DND-41 (cell line): ENCODE data around the gene RAPGEF5.

Experiments used
- ATAC-seq: fragments of 200-7000 bp; cut with Tn5 transposase; 3 replicates; pipeline ENCODE4 v1.9.1; 2021; ENCODE audit warnings: low read depth; ENCODE audit not compliant: insufficient read depth
- DNase-seq: peaks from one replicate; pipeline ENCODE4 v3.0.0-alpha.2; 2020
- H2AFZ ChIP-seq: 2 replicates; pipeline ENCODE4 v1.6.0; 2012; ENCODE audit warnings: low read depth, low read length
- H3K27ac ChIP-seq: 2 replicates; pipeline ENCODE4 v1.5.1; 2012; ENCODE audit warnings: low read length, inconsistent platforms
- H3K27me3 ChIP-seq: fragments of 200-600 bp; sonication (generic); 2 replicates; pipeline ENCODE4 v1.6.0; 2012; ENCODE audit warnings: low read length, mild to moderate bottlenecking, inconsistent platforms; ENCODE audit not compliant: insufficient read depth, poor library complexity
- H3K36me3 ChIP-seq: 2 replicates; pipeline ENCODE4 v1.5.1; 2012; ENCODE audit warnings: low read length, inconsistent platforms; ENCODE audit not compliant: insufficient read depth
- H3K4me1 ChIP-seq: 2 replicates; pipeline ENCODE4 v1.5.1; 2012; ENCODE audit warnings: mild to moderate bottlenecking, low read length; ENCODE audit not compliant: insufficient read depth
- H3K4me2 ChIP-seq: 2 replicates; pipeline ENCODE4 v1.6.0; 2012; ENCODE audit warnings: mild to moderate bottlenecking, moderate library complexity, low read length, inconsistent platforms; ENCODE audit not compliant: insufficient read depth
- H3K4me3 ChIP-seq, 2 experiments: fragments of 200-600 bp in 1 of 2; shearing (Covaris generic) in 1 of 2; 2 replicates each; pipeline ENCODE4 v1.5.1; 2012 to 2016; ENCODE audit warnings: inconsistent platforms in 2 of 2, low read length in 2 of 2, mild to moderate bottlenecking in 2 of 2, low read depth in 1 of 2, moderate library complexity in 1 of 2
- H3K79me2 ChIP-seq: 2 replicates; pipeline ENCODE4 v1.6.0; 2012; ENCODE audit warnings: low read length, inconsistent platforms; ENCODE audit not compliant: insufficient read depth
- H3K9ac ChIP-seq: 2 replicates; pipeline ENCODE4 v1.6.0; 2012; ENCODE audit warnings: low read depth, mild to moderate bottlenecking, inconsistent platforms, low read length, moderate library complexity
- H3K9me3 ChIP-seq: 2 replicates; pipeline ENCODE4 v1.5.1; 2012; ENCODE audit warnings: low read length, moderate library complexity, mild to moderate bottlenecking, inconsistent platforms; ENCODE audit not compliant: insufficient read depth, severe bottlenecking
- H4K20me1 ChIP-seq: 2 replicates; pipeline ENCODE4 v1.6.0; 2012; ENCODE audit warnings: low read length; ENCODE audit not compliant: insufficient read depth
- EZH2 ChIP-seq: IDR thresholded peaks from 3 replicates; pipeline ENCODE4 v1.6.1; 2012; ENCODE audit warnings: borderline replicate concordance, low read depth, mild to moderate bottlenecking, moderate library complexity, low read length, inconsistent platforms; ENCODE audit not compliant: severe bottlenecking
- TF ChIP-seq, protein P1 (sequence below): IDR thresholded peaks from 2 replicates; pipeline ENCODE4 v1.5.1; 2012; ENCODE audit warnings: borderline replicate concordance, low read length, moderate library complexity, mild to moderate bottlenecking; ENCODE audit not compliant: poor library complexity, severe bottlenecking; ENCODE audit errors: extremely low read depth

Gene RAPGEF5

DNA sequence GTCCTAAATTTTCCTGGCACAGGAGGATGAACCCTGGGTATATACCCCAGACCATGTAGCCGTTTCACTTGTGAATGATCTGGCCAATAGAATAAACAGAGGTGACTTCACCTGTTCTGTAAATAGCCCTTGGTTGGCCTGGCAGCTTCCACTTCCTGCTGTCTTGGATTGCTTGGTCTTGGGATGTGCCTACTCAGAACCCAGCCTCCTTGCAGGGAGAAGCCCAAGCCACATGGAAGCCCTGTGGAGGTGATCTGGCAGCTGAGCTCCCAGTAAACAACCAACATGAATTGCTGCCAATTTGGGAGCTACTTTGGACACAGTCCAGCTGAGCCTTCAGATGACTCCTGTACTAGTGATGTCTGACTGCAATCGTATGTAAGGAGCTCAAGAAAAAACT, 4.8 kb upstream of the RAPGEF5 start:
- peaks cover 7% of the 10 kb centered on the region for H3K4me1 ChIP-seq
- no peak overlapping the region for H2AFZ ChIP-seq
- no peak overlapping the region for H3K4me2 ChIP-seq
- no peak overlapping the region for H3K9ac ChIP-seq
- no peaks in the 10 kb centered on the region for H3K9me3 ChIP-seq
- peaks cover 1% of the 10 kb centered on the region; the same call in 1 of the 2 replicates for H3K79me2 ChIP-seq
- no peaks in the 10 kb centered on the region for H4K20me1 ChIP-seq
- H3K27me3 ChIP-seq: no peaks in the 10 kb centered on the region
- DNase-seq (no peak), ATAC-seq (no peak)
- H3K36me3 ChIP-seq: no peaks in the 10 kb centered on the region
- H3K27ac ChIP-seq: no peak overlapping the region
- H3K4me3 ChIP-seq: no peak overlapping the region
- TF ChIP-seq EZH2: no peak
- TF ChIP-seq, protein P1, sequence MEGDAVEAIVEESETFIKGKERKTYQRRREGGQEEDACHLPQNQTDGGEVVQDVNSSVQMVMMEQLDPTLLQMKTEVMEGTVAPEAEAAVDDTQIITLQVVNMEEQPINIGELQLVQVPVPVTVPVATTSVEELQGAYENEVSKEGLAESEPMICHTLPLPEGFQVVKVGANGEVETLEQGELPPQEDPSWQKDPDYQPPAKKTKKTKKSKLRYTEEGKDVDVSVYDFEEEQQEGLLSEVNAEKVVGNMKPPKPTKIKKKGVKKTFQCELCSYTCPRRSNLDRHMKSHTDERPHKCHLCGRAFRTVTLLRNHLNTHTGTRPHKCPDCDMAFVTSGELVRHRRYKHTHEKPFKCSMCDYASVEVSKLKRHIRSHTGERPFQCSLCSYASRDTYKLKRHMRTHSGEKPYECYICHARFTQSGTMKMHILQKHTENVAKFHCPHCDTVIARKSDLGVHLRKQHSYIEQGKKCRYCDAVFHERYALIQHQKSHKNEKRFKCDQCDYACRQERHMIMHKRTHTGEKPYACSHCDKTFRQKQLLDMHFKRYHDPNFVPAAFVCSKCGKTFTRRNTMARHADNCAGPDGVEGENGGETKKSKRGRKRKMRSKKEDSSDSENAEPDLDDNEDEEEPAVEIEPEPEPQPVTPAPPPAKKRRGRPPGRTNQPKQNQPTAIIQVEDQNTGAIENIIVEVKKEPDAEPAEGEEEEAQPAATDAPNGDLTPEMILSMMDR: no peak

GRCh38 chr7:22361320-22361719, 4.4 kb upstream of the RAPGEF5 start:
- no peak overlapping the region for H3K4me3 ChIP-seq
- no peaks in the 10 kb centered on the region for H3K9me3 ChIP-seq
- TF ChIP-seq, protein P1: no peak
- no peak for TF ChIP-seq EZH2
- no peaks in the 10 kb centered on the region for H3K27me3 ChIP-seq
- peaks cover 6% of the 10 kb centered on the region for H3K79me2 ChIP-seq
- peaks cover 8% of the 10 kb centered on the region for H3K4me1 ChIP-seq
- no peaks in the 10 kb centered on the region for H4K20me1 ChIP-seq
- no peak overlapping the region for H3K27ac ChIP-seq
- H3K9ac ChIP-seq: no peak overlapping the region
- H3K36me3 ChIP-seq: no peaks in the 10 kb centered on the region; the same call in 1 of the 2 replicates
- DNase-seq (no peak), ATAC-seq (no peak)
- H2AFZ ChIP-seq: no peak overlapping the region
- H3K4me2 ChIP-seq: no peak overlapping the region

- DNase-seq (no peak), ATAC-seq (no peak)
- Histone ChIP-seq H3K36me3 (peaks cover 14% of the 10 kb centered on the region), H3K27ac (no peak overlapping the region), H4K20me1 (no peaks in the 10 kb centered on the region), H3K4me1 (peaks cover 31% of the 10 kb centered on the region), H3K79me2 (peaks cover 29% of the 10 kb centered on the region), H3K4me3 (no peak overlapping the region), H2AFZ (no peak overlapping the region), H3K27me3 (no peaks in the 10 kb centered on the region), H3K9ac (no peak overlapping the region), H3K9me3 (peaks cover 11% of the 10 kb centered on the region), H3K4me2 (no peak overlapping the region)
- no peak for TF ChIP-seq EZH2
- TF ChIP-seq, protein P1: no peak
Measured at GRCh38 chr7:22358820-22359697, 2.1 kb upstream of the RAPGEF5 start.
